Smooth muscle cell (in vitro differentiated cells): Measurements from ENCODE around the gene TAGLN. TPM values are rescaled to one million over a fixed set of nuclear protein-coding genes. Genes with fewer than 3 reads are reported as not detected.

Source experiments
- DNase-seq: peaks from one replicate; lab custom pipeline; 2025; ENCODE audit not compliant: unreplicated experiment; lab: John Stamatoyannopoulos, UW
- H2AFZ ChIP-seq: fragments of 200-600 bp; sonication (generic); 2 replicates; pipeline ENCODE4 v1.6.0; 2016; ENCODE audit warnings: antibody characterized with exemption, low read depth, mild to moderate bottlenecking
- H3F3A ChIP-seq: fragments of 200-600 bp; sonication (generic); 2 replicates; pipeline ENCODE4 v1.6.0; 2017; ENCODE audit warnings: antibody characterized with exemption, low read depth
- H3K27ac ChIP-seq: fragments of 200-600 bp; sonication (generic); 2 replicates; pipeline ENCODE4 v1.5.1; 2016; ENCODE audit warnings: low read depth, mild to moderate bottlenecking
- H3K27me3 ChIP-seq: fragments of 200-600 bp; sonication (generic); 2 replicates; pipeline ENCODE4 v1.6.1; 2016; ENCODE audit warnings: low read depth, mild to moderate bottlenecking
- H3K36me3 ChIP-seq: fragments of 200-600 bp; sonication (generic); 2 replicates; pipeline ENCODE4 v1.5.1; 2016; ENCODE audit warnings: low read depth
- H3K4me1 ChIP-seq: fragments of 200-600 bp; sonication (generic); 2 replicates; pipeline ENCODE4 v1.5.1; 2016; ENCODE audit warnings: low read depth
- H3K4me2 ChIP-seq: fragments of 200-600 bp; sonication (generic); 2 replicates; pipeline ENCODE4 v1.6.0; 2016; ENCODE audit warnings: mild to moderate bottlenecking
- H3K4me3 ChIP-seq: fragments of 200-600 bp; sonication (generic); 2 replicates; pipeline ENCODE4 v1.5.1; 2016; ENCODE audit warnings: mild to moderate bottlenecking
- H3K79me2 ChIP-seq: fragments of 200-600 bp; sonication (generic); 2 replicates; pipeline ENCODE4 v1.6.0; 2016; ENCODE audit warnings: low read depth, mild to moderate bottlenecking
- H3K9ac ChIP-seq: fragments of 200-600 bp; sonication (generic); 2 replicates; pipeline ENCODE4 v1.6.0; 2016; ENCODE audit warnings: low read depth
- H3K9me3 ChIP-seq: fragments of 200-600 bp; sonication (generic); replicated peaks from 2 replicates; pipeline ENCODE4 v1.5.1; 2016; ENCODE audit warnings: low read depth
- H4K20me1 ChIP-seq: fragments of 200-600 bp; sonication (generic); 2 replicates; pipeline ENCODE4 v1.6.0; 2016; ENCODE audit warnings: low read depth
- WGBS: methylation state at CpG from one replicate; pipeline ENCODE4 v1.1.7; 2016; ENCODE audit warnings: low lambda C conversion rate; 5-methylcytosine and 5-hydroxymethylcytosine counted together
- polyA plus RNA-seq: library from polyadenylated mRNA; unstranded; fragments of >200 nt; fragmentation: Nextera tagmentation; extraction: Ambion mirVana; gene quantifications from 2 replicates; pipeline ENCODE4 v1.2.1, GENCODE V29; 2016
- total RNA-seq: library from RNA; depleted of rRNA; stranded (reverse); fragments of >200 nt; gene quantifications from 2 replicates; pipeline ENCODE4 v1.2.3, GENCODE V29; 2014
- TF ChIP-seq, protein P1 (sequence below): fragments of 200-600 bp; sonication (generic); IDR thresholded peaks from 2 replicates; pipeline ENCODE4 v1.5.1; 2017; ENCODE audit warnings: borderline replicate concordance, mild to moderate bottlenecking, antibody characterized with exemption; ENCODE audit not compliant: insufficient read depth, poor library complexity, severe bottlenecking

The TAGLN gene
- total and polyA plus RNA-seq, 2 experiments from 2014 or later: 1,972 to 2,250 TPM

GRCh38 chr11:117189941-117190544 lies 9.1 kb upstream of the TAGLN start:
- no peak for DNase-seq

GRCh38 chr11:117191680-117192400 lies 7.3 kb upstream of the TAGLN start:
- H3K27me3 ChIP-seq: no peaks in the 10 kb centered on the region
- H3K4me2 ChIP-seq: no peak overlapping the region
- no peaks in the 10 kb centered on the region for H3K9me3 ChIP-seq
- no peak overlapping the region for H3K9ac ChIP-seq
- H2AFZ ChIP-seq: no peak overlapping the region
- H3K27ac ChIP-seq: no peak overlapping the region
- H3K36me3 ChIP-seq: no peaks in the 10 kb centered on the region
- 99% methylated on average over 26 of the region's 26 CpGs for WGBS
- H3F3A ChIP-seq: no peaks in the 10 kb centered on the region
- TF ChIP-seq, protein P1, sequence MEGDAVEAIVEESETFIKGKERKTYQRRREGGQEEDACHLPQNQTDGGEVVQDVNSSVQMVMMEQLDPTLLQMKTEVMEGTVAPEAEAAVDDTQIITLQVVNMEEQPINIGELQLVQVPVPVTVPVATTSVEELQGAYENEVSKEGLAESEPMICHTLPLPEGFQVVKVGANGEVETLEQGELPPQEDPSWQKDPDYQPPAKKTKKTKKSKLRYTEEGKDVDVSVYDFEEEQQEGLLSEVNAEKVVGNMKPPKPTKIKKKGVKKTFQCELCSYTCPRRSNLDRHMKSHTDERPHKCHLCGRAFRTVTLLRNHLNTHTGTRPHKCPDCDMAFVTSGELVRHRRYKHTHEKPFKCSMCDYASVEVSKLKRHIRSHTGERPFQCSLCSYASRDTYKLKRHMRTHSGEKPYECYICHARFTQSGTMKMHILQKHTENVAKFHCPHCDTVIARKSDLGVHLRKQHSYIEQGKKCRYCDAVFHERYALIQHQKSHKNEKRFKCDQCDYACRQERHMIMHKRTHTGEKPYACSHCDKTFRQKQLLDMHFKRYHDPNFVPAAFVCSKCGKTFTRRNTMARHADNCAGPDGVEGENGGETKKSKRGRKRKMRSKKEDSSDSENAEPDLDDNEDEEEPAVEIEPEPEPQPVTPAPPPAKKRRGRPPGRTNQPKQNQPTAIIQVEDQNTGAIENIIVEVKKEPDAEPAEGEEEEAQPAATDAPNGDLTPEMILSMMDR: no peak
- no peak overlapping the region for H3K4me3 ChIP-seq
- no peaks in the 10 kb centered on the region for H4K20me1 ChIP-seq
- H3K4me1 ChIP-seq: no peaks in the 10 kb centered on the region
- no peaks in the 10 kb centered on the region for H3K79me2 ChIP-seq
- DNase-seq: no peak

More at GRCh38 chr11:117189941-117190544, 9.1 kb upstream of the TAGLN start:
- no peaks in the 10 kb centered on the region for H3K27me3 ChIP-seq
- H3K9me3 ChIP-seq: no peaks in the 10 kb centered on the region
- TF ChIP-seq, protein P1: no peak
- no peak overlapping the region for H3K4me2 ChIP-seq
- no peak overlapping the region for H3K4me3 ChIP-seq
- 96% methylated on average over 7 of the region's 8 CpGs for WGBS
- no peak overlapping the region for H3K27ac ChIP-seq
- no peaks in the 10 kb centered on the region for H4K20me1 ChIP-seq
- H3K79me2 ChIP-seq: no peaks in the 10 kb centered on the region
- H2AFZ ChIP-seq: no peak overlapping the region
- no peak overlapping the region for H3K9ac ChIP-seq
- H3K36me3 ChIP-seq: no peaks in the 10 kb centered on the region
- no peaks in the 10 kb centered on the region for H3F3A ChIP-seq
- H3K4me1 ChIP-seq: no peaks in the 10 kb centered on the region

DNA sequence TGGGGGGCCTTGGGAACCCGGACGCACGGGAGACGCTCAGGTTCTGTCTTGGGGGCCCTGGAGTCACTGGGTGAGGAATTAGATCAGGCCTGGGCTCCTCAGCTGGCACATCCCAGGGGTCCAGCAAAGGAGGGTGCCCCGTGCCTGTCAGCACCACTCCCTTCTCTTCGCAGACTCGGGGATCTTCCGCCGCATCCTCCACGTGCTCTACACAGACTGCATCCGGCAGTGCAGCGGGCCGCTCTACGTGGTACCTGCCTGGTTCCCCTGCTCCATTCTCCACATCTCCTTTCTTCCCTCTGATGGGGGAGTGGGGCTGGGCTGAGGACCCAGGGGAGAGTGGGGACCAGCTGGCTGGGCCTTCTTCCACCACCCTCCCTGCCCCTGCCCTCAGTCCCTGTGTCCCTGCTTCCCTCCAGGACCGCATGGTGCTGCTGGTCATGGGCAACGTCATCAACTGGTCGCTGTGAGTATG lies 6.7 kb upstream of the TAGLN start:
- no peak overlapping the region for H3K4me2 ChIP-seq
- TF ChIP-seq, protein P1: no peak
- no peak overlapping the region for H3K27ac ChIP-seq
- H3K4me3 ChIP-seq: no peak overlapping the region
- no peaks in the 10 kb centered on the region for H4K20me1 ChIP-seq
- no peaks in the 10 kb centered on the region for H3K27me3 ChIP-seq
- H3K4me1 ChIP-seq: no peaks in the 10 kb centered on the region
- H3K9me3 ChIP-seq: no peaks in the 10 kb centered on the region
- DNase-seq: no peak
- WGBS: 94% methylated on average over 17 of the region's 17 CpGs
- H2AFZ ChIP-seq: no peak overlapping the region
- no peaks in the 10 kb centered on the region for H3K79me2 ChIP-seq
- H3K9ac ChIP-seq: no peak overlapping the region
- peaks cover under 1% of the 10 kb centered on the region for H3F3A ChIP-seq
- no peaks in the 10 kb centered on the region for H3K36me3 ChIP-seq
